ENCODE results near the gene PROSER1.
"Not testable (repeated sequence)": the region's sequence is repeated elsewhere in the genome, so short reads cannot be mapped to it uniquely, and the experiment has no call there.

Gene PROSER1

DNA sequence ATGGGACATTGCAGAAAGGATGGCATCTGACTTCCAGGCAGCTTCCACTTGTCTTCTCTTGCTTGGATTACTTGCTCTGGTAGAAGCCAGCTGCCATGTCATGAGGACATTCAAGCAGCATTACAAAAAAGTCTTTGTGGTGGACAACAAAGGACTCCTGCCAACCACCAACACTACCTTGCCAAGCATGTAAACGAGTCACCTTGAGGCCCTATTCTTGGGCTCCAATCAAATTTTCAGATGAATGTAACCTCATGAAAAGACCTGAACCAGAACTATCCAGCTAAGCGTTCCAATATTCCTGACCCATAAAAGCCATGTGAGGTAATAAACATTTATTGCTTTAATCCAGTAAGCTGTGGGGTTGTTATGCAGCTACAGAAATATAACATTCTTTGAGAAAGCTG lies 12.5 kb downstream of the PROSER1 start:
- no peak for DNase-seq (ENCODE audit: low read depth in 2 of 2)

GRCh38 chr13:39023761-39024160 lies 14.1 kb downstream of the PROSER1 start:
- no peak for DNase-seq (ENCODE audit: low read depth in 2 of 2)

GRCh38 chr13:39023316-39023715 lies 14.6 kb downstream of the PROSER1 start:
- no peak for DNase-seq (ENCODE audit: low read depth in 2 of 2)

- DNase-seq (ENCODE audit: low read depth in 2 of 2), result no peak
These were observed 16.9 kb downstream of the PROSER1 start for GRCh38 chr13:39020853-39021462.

DNA sequence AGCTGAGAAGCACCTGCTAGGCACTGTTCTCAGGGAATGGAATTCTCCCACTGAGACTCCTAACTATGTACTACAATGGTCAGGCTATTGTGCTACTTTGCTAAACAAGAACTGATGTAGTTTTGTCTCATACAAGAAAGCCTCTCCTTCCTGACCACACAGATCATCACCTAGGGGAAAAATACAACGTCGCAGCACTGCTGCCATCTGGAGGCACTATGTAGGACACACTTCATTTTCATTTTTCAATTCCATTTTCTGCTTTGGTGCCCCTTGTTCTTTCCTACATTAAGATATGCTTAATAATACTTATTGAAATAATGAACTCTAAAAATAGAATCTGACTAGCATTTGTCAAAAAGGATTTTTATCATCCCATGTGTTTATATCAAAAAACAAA lies 21.1 kb downstream of the PROSER1 start:
- DNase-seq (ENCODE audit: low read depth in 2 of 2), result no peak

GRCh38 chr13:39016087-39016486 lies 21.8 kb downstream of the PROSER1 start:
- DNase-seq (ENCODE audit: low read depth in 2 of 2), result no peak

GRCh38 chr13:39013462-39013861 lies 24.4 kb downstream of the PROSER1 start:
- DNase-seq (ENCODE audit: low read depth in 2 of 2), result no peak

DNA sequence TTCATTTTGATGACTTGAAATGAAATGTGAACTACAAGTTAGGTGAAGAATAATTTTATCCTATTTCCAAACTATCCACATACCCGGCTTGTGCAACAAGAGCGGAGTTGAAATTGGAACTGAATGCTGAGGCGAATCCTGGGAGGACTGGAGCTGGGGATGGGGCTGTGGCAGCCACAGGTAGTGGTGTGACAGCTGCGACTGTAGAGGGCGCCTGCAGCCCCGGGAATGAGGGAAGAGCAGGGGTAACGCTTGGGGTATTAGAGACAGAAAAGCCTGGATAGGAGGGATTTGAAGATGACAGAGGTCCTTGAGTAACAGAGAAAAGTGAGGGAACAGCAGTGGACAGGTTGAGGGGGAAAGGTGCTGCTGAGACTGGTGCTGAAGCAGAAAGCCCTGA lies 25.3 kb downstream of the PROSER1 start:
- DNase-seq (ENCODE audit: low read depth in 2 of 2), result no peak

GRCh38 chr13:39006371-39007111 lies 31.3 kb downstream of the PROSER1 start:
- not testable (repeated sequence) for DNase-seq (ENCODE audit: low read depth in 2 of 2)

DNA sequence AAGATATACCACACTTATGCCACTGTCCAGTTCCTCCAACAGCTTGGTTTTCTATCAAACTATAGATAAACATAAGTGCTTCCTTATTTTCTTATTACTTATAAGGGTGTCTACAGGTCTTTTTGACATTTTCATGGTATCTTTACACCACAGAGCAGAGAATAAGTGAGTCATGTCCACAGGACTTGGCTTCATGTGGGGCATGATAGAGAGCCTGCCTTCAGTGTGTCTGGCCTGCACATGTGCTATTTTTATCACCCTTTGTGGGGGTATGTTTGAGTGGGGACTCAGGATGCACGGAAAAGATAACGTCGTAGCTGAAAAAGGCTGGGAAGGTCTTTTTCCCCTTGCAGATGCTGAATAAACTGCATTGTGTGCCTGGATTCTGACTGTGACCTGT lies 39.1 kb downstream of the PROSER1 start:
- DNase-seq (ENCODE audit: low read depth in 2 of 2), result no peak

- DNase-seq (ENCODE audit: low read depth in 2 of 2), result no peak
These were observed 44.5 kb downstream of the PROSER1 start for GRCh38 chr13:38993381-38993780.

DNA sequence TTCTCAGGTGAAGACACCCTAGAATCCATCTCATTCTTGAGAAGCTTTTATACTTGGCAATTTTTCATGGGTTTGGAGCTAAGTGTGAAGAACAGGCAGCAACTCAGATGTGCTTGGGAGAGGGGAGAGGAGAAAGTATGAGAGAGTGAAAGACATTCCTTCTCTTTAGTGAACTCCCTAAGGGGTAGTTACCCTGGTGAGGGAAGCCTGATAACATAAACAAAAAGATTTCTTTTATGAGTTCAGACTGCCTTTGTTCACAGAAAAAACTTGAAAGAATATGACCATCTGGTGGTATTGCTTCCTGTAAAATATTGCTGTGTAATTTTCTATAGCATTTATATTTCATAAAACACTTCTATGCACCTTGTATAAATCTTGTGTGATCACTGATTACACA lies 47.2 kb downstream of the PROSER1 start, which contains the start of gene STOML3:
STOML3 (minus strand) TSS at position 139 of the 400 bp plus-strand sequence; CDS start at position 29, 110 bp downstream.
- DNase-seq (ENCODE audit: low read depth in 2 of 2), result no peak

GRCh38 chr13:38981096-38981495 lies 56.8 kb downstream of the PROSER1 start:
- DNase-seq (ENCODE audit: low read depth in 2 of 2), result no peak

- no peak for DNase-seq (ENCODE audit: low read depth in 2 of 2)
These were observed 57.2 kb downstream of the PROSER1 start for GRCh38 chr13:38980750-38981078.

GRCh38 chr13:38979891-38980749 lies 57.8 kb downstream of the PROSER1 start:
- no peak for DNase-seq (ENCODE audit: low read depth in 2 of 2)

DNA sequence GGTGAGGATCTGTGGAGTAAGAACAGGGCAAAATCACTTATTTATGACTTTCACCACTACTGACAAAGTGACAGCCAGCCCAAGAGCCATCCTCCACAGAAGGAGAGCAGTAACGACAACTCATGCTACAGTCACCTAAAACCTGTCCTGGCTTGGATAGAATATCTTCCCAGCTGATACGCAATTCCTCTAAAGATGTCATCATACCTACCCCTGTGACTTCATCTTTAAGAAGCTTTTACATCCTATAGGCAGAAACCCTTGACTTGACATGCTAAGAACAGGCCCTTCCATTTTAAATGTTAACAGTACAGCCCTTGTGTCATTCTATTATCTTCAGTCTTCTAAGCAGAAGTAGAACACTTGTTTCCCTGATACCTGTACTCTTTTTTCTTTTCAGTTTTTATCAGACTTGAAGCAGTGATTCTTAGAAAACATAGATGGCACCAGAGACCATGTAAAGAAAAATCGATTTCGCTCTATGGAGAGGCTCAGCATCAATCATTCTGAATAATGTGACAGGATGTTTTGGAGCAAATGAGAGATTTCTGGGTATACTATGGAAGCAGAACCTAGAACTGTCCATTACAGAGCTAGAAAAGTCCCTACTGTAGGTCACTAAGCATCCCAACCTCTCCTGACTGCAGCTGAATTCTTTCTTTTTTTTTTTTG lies 67.4 kb downstream of the PROSER1 start:
- DNase-seq (ENCODE audit: low read depth in 2 of 2), result no peak

- DNase-seq (ENCODE audit: low read depth in 2 of 2), result no peak
These were observed 68.7 kb downstream of the PROSER1 start for GRCh38 chr13:38969187-38969586.

- DNase-seq (ENCODE audit: low read depth in 2 of 2), result no peak
These were observed 70.4 kb downstream of the PROSER1 start for GRCh38 chr13:38967446-38967845.

DNA sequence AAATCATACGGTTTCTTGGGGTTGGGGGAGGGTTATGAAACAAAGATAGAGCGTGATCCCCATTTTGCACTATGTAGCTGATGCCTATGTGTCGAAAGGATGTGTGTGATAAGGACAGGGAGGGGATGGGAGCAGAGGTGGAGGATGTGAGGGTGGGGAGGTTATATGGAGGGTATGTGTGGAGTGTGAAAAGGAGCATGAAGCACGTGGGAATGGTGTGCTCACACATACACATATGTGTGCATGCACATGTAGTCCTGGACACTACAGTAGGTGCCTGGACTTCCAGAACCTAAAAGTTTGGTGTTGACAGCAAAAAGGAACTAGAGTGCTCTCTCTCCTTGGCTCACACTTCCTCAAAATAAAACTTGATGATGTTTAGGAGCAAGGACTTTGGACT lies 72.6 kb downstream of the PROSER1 start:
- no peak for DNase-seq (ENCODE audit: low read depth in 2 of 2)

DNA sequence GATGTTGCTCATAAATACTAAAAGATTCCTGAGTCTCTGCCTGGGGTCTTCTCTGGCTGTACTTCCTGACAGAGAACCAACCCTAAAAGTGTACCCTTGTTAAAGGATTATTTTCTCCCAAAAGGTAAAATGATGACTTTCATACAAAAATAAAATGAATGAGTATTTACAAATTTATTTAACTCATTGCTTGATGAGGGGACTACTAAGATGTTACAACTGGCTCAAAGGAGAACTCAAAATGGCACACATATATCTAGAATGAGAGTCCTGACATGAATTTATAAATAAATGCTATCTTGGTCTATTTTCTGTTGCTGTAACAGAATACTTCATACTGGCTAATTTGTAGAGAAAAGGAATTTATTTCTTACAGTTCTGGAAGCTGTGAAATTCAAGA lies 77.7 kb downstream of the PROSER1 start:
- no peak for DNase-seq (ENCODE audit: low read depth in 2 of 2)
